Muscle layer of duodenum (tissue), 2 donors: ENCODE results near the gene TPM1.

ENCODE experiments used
- H3K27ac ChIP-seq: one replicate; pipeline ENCODE4 v1.7.0; 2013; ENCODE audit warnings: mild to moderate bottlenecking, low read length
- H3K27me3 ChIP-seq: one replicate; pipeline ENCODE4 v1.7.0; 2013; ENCODE audit warnings: low read depth, mild to moderate bottlenecking, control low read depth, low read length
- H3K36me3 ChIP-seq, 2 donors: one replicate each; pipeline ENCODE4 v1.7.0; 2013; ENCODE audit warnings: low read length in 2 of 2, control low read depth in 1 of 2, mild to moderate bottlenecking in 1 of 2; ENCODE audit not compliant: insufficient read depth in 2 of 2, control insufficient read depth in 1 of 2
- H3K4me1 ChIP-seq, 2 donors: one replicate each; pipeline ENCODE4 v1.7.0; 2013; ENCODE audit warnings: low read length in 2 of 2, mild to moderate bottlenecking in 2 of 2, control low read depth in 1 of 2, moderate library complexity in 1 of 2; ENCODE audit not compliant: insufficient read depth in 2 of 2, control insufficient read depth in 1 of 2
- H3K4me3 ChIP-seq, 2 donors: one replicate each; pipeline ENCODE4 v1.7.0; 2013; ENCODE audit warnings: low read length in 2 of 2, low read depth in 1 of 2, mild to moderate bottlenecking in 1 of 2
- H3K9me3 ChIP-seq, 2 donors: one replicate each; pipeline ENCODE4 v1.7.0; 2013; ENCODE audit warnings: low read length in 2 of 2, control low read depth in 1 of 2, mild to moderate bottlenecking in 1 of 2; ENCODE audit not compliant: control insufficient read depth in 1 of 2
- donor health status: healthy.

TPM1 gene

DNA sequence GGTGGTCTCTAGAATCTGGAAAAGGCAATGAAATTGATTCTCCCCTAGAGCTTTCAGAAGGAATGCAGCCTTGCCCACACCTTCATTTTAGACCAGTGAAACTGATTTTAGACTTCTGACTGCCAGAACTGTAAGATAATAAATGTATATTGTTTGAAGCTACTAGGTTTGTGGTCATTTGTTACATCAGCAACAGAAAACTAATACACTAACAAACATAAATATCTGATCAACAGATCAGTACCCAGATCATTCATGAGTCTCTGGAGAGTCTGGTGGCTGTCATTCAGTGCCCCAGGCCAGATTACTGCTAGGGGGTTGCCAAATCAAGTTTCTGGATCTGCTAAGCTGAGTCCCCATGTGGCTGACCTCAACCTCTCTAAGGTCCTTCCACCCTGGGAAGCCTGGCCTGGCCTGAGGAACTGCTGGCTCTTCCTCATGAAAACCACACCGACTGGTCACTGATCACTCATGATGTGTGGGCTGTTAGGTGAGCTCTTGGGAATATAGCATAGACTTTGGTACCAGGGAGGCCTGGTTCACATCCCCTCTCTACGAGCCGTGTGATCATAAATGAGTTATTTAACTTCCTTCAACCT, 68.0 kb downstream of the TPM1 start:
- Histone ChIP-seq H3K36me3 (no peaks in the 10 kb centered on the region), H3K4me3 (no peak overlapping the region), H3K9me3 (no peaks in the 10 kb centered on the region), H3K27ac (no peak overlapping the region), H3K27me3 (no peaks in the 10 kb centered on the region), H3K4me1 (peaks cover 0 to 3% of the 10 kb centered on the region in 2 donors)

DNA sequence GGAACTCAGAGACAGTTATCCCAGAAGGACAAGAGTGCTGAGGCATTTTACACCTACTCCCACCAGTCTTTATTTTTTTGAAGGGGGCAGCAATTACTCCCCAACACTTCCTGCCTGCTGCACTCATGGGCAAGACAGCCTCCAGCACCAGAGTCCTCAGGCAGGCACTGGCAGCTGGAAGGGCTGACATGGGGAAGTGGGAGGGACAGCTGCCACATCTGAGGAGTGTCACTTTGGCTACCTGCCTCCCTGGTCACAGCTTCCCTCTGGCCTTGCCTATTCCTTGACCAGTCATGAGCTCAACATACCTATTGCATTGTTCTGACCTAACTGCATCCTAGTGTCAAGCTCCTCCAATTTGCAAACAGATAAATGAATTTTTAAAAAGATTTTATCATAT, 68.9 kb downstream of the TPM1 start:
- Histone ChIP-seq H3K4me1 (peaks cover 0 to 3% of the 10 kb centered on the region in 2 donors), H3K27ac (no peak overlapping the region), H3K27me3 (no peaks in the 10 kb centered on the region), H3K9me3 (no peaks in the 10 kb centered on the region), H3K4me3 (no peak overlapping the region), H3K36me3 (no peaks in the 10 kb centered on the region)

DNA sequence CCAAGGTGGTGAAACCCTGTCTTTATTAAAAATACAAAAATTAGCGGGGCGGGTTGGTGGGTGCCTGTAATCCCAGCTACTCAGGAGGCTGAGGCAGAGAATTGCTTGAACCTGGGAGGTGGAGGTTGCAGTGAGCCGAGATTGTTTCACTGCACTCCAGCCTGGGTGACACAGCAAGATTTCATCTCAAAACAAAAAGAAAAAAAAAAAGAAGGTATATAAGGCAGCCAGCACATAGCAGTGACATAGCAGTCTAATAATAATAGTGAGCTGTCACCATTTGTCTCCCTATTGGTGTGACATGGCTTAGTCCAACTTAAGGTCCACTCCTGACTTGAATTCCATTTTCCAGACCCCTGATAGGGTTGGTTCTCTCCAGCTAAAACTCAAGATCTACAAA, 70.3 kb downstream of the TPM1 start:
- no peak overlapping the region for H3K4me3 ChIP-seq
- no peaks in the 10 kb centered on the region for H3K9me3 ChIP-seq
- peaks cover 0 to 2% of the 10 kb centered on the region in 2 donors for H3K4me1 ChIP-seq
- no peaks in the 10 kb centered on the region for H3K27me3 ChIP-seq
- H3K36me3 ChIP-seq = no peaks in the 10 kb centered on the region
- no peak overlapping the region for H3K27ac ChIP-seq

DNA sequence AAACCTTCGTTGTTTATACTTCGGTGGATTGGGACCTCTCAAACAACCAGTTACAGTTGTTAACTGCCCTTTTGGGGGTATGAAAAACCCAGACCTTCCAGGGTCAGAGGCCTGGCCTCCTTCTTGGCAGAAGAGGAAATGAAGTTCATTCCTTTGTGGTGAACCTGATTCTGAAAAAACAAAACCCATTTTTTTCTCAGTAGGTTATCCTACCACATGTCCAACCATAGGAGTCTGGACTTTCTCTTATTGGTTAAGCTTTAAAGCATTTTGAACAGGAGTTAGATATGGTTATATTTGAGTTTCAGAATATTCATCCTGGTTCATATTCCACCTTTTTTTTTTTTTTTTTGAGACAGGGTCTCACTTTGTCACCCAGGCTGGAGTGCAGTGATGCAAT, 71.9 kb downstream of the TPM1 start:
- H3K4me3 ChIP-seq = no peak overlapping the region
- no peaks in the 10 kb centered on the region for H3K36me3 ChIP-seq
- H3K27me3 ChIP-seq = no peaks in the 10 kb centered on the region
- H3K4me1 ChIP-seq = no peaks in the 10 kb centered on the region
- no peaks in the 10 kb centered on the region for H3K9me3 ChIP-seq
- H3K27ac ChIP-seq = no peak overlapping the region
